GM19351 (cell line): Measurements from ENCODE around the gene SLX4IP.

Experiments used
- ATAC-seq: cut with Tn5 transposase; IDR thresholded peaks from one replicate; pipeline ENCODE4 v1.9.1; 2021; ENCODE audit warnings: mild to moderate bottlenecking, moderate library complexity; ENCODE audit not compliant: unreplicated experiment

SLX4IP gene

GRCh38 chr20:10672624-10673127 is 237.6 kb downstream of the SLX4IP start:
- ATAC-seq: no peak

- no peak for ATAC-seq
These were observed 238.2 kb downstream of the SLX4IP start for GRCh38 chr20:10673176-10673841.

- ATAC-seq: peak; percentile 53
These were observed 239.0 kb downstream of the SLX4IP start, which contains the start of gene JAG1 for GRCh38 chr20:10673842-10674683. Gene JAG1 (minus strand): TSS chr20:10673999. CDS start chr20:10673530, 469 bp downstream.

- peak; percentile 34 for ATAC-seq
These were observed 239.8 kb downstream of the SLX4IP start for GRCh38 chr20:10674684-10675449.

- no peak for ATAC-seq
These were observed 240.3 kb downstream of the SLX4IP start for GRCh38 chr20:10675450-10675848.

- no peak for ATAC-seq
These were observed 241.4 kb downstream of the SLX4IP start for GRCh38 chr20:10676518-10676917.
